GM21515 (cell line): ENCODE data around the gene DGKZ.

Experiments
- ATAC-seq: cut with Tn5 transposase; IDR thresholded peaks from one replicate; pipeline ENCODE4 v1.9.1; 2021; ENCODE audit not compliant: unreplicated experiment

DGKZ gene

GRCh38 chr11:46380340-46381047, 33.2 kb downstream of the DGKZ start:
- ATAC-seq, result no peak

DNA sequence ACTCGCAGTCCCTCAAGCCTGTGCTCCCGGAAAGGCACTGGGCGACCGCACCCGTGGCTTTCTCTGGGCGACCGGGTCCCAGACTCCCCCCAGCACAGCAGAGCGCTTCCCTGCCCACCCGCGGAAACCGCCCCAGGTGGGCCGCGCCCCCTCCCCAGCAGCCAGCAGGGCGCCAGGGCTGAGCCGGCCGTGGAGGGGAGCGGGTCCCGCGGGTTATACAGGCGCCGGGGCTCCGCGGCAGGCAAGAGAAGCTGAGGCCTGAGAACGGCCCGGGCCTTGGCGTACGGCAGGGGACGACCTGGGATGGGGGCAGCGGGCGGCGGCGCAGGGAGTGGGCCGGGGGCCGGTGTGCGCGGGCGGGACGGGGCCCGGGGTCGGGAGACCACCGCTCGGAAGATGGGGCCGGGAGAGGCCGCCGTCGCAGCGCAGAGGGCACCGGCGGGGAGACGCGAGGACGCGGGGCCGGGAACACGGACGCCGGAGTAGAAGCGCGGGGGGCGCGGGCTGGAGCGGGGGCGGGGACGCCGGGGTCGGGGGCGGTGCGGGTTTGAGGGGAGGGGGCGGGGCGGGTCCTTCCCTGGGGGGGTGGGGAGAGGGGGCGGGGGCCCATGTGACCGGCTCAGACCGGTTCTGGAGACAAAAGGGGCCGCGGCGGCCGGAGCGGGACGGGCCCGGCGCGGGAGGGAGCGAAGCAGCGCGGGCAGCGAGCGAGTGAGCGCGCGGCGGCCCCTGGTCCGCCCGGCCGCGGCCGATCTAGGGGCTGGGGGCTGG, 34.0 kb downstream of the DGKZ start, which contains the start of gene MDK:
TSS of gene MDK (plus strand) at position 622 of the 771 bp plus-strand sequence. CDS start 389 bp downstream, outside the sequence.
- no peak for ATAC-seq

- ATAC-seq, result no peak
Measured at GRCh38 chr11:46381819-46382645, 34.8 kb downstream of the DGKZ start.

DNA sequence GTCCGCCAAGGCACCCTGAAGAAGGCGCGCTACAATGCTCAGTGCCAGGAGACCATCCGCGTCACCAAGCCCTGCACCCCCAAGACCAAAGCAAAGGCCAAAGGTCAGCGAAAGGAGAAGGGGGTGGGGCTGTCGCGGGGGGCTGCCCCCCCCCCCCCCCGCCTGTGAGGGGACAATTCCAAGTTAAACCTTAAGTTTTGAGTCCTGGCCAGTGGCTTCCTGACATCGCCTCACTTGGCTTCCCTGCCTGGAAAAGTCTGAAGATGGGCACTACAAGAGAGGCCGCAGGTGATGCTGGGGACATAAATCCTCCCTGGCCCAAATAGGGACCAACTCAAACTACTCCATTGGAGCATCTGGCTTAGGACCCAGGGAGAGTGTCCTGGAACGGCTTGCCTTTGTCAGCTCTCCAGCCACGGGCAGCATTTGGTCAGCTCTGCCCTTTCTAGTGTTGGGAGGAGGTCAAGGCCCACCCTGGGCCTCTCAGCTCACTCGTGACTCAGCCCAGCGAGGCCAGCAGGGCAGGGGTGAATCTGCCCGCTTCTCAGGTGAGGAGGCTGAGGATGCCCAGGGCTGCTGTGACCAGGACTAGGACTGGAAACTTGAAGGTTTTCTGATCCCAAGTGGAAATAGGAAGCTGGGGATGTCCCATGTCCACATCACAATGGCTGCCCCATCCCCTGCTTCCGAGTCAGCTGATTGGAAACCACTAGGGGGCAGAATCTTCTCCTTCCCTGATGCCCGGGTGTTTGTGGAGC, 35.6 kb downstream of the DGKZ start:
- no peak for ATAC-seq

- ATAC-seq, result no peak
Measured at GRCh38 chr11:46383404-46383758, 36.1 kb downstream of the DGKZ start.

- ATAC-seq, result no peak
Measured at GRCh38 chr11:46383974-46384701, 36.9 kb downstream of the DGKZ start.

DNA sequence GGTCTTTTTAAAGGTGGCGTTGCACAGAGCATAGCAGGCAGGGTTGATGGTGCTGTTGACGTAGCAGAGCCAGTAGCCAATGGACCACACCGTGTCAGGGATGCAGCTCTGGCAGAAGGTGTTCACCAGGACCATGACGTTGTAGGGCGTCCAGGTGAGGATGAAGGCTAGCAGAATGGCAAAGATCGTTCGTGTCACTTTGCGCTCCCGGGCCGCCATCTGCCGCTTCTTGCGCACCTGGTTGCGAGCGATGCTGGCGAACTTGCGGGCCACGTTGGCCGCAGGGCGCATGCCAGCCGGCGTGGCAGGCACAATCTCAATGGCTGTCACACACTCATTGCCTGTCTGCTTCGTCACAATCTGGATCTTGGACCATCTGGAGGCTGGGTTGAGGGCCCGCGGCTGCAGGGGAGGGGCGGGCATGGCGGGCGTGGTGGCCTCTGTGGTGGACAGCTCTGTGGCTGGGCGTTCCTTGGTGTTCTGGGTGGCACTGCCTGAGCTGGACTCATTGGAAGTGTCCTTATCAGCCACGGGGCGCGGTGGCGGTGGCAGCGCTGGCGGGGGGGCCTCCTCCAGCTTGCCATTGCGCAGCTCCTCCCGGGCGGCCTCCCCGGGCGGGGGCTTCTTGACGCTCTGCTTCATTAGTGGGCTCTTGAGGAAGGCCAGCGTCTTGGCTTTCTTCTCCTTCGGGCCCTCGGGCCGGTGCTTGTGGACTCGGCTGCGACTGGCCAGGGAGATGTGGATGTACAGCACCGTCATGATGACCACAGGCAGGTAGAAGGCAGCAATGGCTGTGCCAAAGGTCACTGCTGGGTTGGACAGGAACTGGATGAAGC, 38.1 kb downstream of the DGKZ start:
- no peak for ATAC-seq

- ATAC-seq, result no peak
Measured at GRCh38 chr11:46386005-46386578, 38.8 kb downstream of the DGKZ start.

DNA sequence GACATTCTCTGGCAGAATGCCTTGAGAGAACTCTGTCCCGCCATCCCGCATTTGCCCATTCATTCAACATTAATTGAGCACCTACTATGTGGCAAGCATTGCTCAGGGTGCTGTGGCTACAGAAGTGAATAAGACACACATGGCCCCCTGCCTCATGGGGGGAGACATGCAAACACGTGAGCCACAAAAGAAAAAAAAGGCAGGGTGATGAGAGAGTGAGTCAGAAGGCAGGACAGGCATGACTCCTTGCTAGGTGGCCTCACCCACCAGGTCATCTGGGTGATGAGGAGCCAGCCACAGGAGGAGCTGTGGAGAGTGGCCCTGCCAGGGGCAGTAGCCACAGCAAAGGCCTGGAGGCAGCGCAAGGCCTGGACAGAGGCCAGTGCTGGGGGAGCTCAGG, 39.4 kb downstream of the DGKZ start:
- no peak for ATAC-seq

GRCh38 chr11:46387456-46387855, 40.2 kb downstream of the DGKZ start:
- ATAC-seq, result no peak

- ATAC-seq, result no peak
Measured at GRCh38 chr11:46387919-46388618, 40.8 kb downstream of the DGKZ start.

- no peak for ATAC-seq
Measured at GRCh38 chr11:46388619-46389449, 41.6 kb downstream of the DGKZ start.

- peak; percentile 45 for ATAC-seq
Measured at GRCh38 chr11:46389450-46390330, 42.4 kb downstream of the DGKZ start.

DNA sequence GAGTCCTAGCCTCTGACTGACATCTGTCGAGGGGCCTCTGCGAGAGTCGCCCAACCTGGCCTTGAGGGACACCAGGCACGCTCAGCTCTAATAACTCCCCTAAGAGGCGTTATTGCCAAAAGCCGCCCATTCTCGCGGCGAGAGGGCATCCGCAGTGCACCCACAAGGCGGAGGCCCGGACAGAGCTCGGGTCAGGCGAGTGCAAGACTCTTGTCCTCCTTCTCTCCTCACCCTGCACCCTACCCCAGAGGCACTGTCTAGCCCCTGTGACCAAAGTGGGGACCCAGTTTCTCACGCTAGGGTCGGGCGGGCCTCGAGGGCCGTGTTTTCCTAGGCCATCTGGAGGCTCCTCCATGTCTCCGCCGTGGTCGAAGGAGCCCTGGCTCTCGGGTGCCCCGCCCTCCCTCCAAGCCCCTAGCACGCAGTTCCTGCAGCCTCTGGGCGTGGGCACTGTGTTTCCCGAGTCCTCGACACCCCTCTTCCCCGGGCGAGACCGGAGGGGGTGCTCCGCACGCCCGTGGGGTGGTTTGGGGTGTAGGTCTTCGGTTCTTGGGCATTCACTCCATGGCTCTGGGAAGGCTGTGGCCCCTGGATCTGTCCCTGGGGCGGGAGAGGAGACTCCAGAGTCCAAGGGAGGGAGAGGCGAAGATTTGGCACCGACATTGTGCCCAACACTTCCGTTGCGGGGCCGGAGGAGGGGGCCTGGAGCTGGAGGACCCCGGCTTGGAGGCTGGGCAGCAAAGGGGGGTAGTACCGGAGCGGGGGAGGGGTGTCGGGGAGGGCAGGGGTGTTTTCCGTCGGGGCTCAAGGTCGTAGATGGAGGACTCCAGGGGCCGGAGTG, 43.3 kb downstream of the DGKZ start:
- no peak for ATAC-seq

GRCh38 chr11:46391186-46391577, 43.9 kb downstream of the DGKZ start:
- no peak for ATAC-seq
